Measurements from ENCODE around the gene NBR1.
"Not testable (repeated sequence)": the region's sequence is repeated elsewhere in the genome, so short reads cannot be mapped to it uniquely, and the experiment has no call there.

The NBR1 gene

GRCh38 chr17:43200127-43200526 lies 29.1 kb downstream of the NBR1 start:
- H3K4me3 ChIP-seq (ENCODE audit: low read depth, low read length) = no peak overlapping the region

GRCh38 chr17:43203013-43203412 lies 32.0 kb downstream of the NBR1 start:
- H3K4me3 ChIP-seq (ENCODE audit: low read depth, low read length) = not testable (repeated sequence)

More at GRCh38 chr17:43200127-43200526, 29.1 kb downstream of the NBR1 start:
- no peak for TF ChIP-seq CTCF (IDR thresholded peaks at IDR 0.05; ENCODE audit: low read depth, low read length)

- H3K4me3 ChIP-seq (ENCODE audit: low read depth, low read length) = no peak overlapping the region
- no peak for TF ChIP-seq CTCF (IDR thresholded peaks at IDR 0.05; ENCODE audit: low read depth, low read length)
These were observed 39.6 kb downstream of the NBR1 start for GRCh38 chr17:43210576-43210975.

- peak overlapping the region; percentile 77 for H3K4me3 ChIP-seq (ENCODE audit: low read depth, low read length)
- no peak for TF ChIP-seq CTCF (IDR thresholded peaks at IDR 0.05; ENCODE audit: low read depth, low read length)
These were observed 40.1 kb downstream of the NBR1 start for GRCh38 chr17:43211123-43211479.

- peak; percentile 17; the same call in 1 of the 2 replicates for TF ChIP-seq CTCF (IDR thresholded peaks at IDR 0.05; ENCODE audit: low read depth, low read length)
- peak within 1 kb of the TSS; percentile 77 for H3K4me3 ChIP-seq (ENCODE audit: low read depth, low read length)
These were observed 40.7 kb downstream of the NBR1 start, which contains the start of gene TMEM106A for GRCh38 chr17:43211480-43212402. Gene TMEM106A, plus strand, starts transcription at chr17:43211875. Its CDS starts 1,167 bp downstream, at chr17:43213042.

- no peak for TF ChIP-seq CTCF (IDR thresholded peaks at IDR 0.05; ENCODE audit: low read depth, low read length)
- H3K4me3 ChIP-seq (ENCODE audit: low read depth, low read length) = peak overlapping the region; percentile 77
These were observed 41.9 kb downstream of the NBR1 start for GRCh38 chr17:43212641-43213490.

- no peak for TF ChIP-seq CTCF (IDR thresholded peaks at IDR 0.05; ENCODE audit: low read depth, low read length)
- no peak overlapping the region for H3K4me3 ChIP-seq (ENCODE audit: low read depth, low read length)
These were observed 42.5 kb downstream of the NBR1 start for GRCh38 chr17:43213545-43213944.

All from WI38 (cell line).